Adrenal gland (tissue), 12 donors: ENCODE results near the gene SLC27A2. TPM values are rescaled to one million over a fixed set of nuclear protein-coding genes. Genes with fewer than 3 reads are reported as not detected.

Experiments
- DNase-seq, 7 donors: peaks; one replicate each; pipeline ENCODE4 v3.0.0-alpha.2; 2019 to 2020
- H3K27ac ChIP-seq, 5 donors: fragments of 200-600 bp; sonication (generic) in 4 of 5; 1 replicate in 3 of 5; 2 replicates in 2 of 5; pipeline versions ENCODE4 v1.5.1 to v1.8.0; 2016 to 2020; ENCODE audit warnings: mild to moderate bottlenecking in 1 of 5
- H3K27me3 ChIP-seq: fragments of 200-600 bp; 2 replicates; pipeline ENCODE4 v1.8.0; 2021
- H3K36me3 ChIP-seq, 2 donors: fragments of 200-600 bp; replicated peaks in 1 of 2; 1 replicate in 1 of 2; 2 replicates in 1 of 2; pipeline versions ENCODE4 v1.5.1 to v1.8.0; 2018 to 2022
- H3K4me1 ChIP-seq, 2 donors: fragments of 200-600 bp; replicated peaks in 1 of 2; 1 replicate in 1 of 2; 2 replicates in 1 of 2; pipeline versions ENCODE4 v1.5.1 to v1.8.0; 2018 to 2021
- H3K4me3 ChIP-seq, 4 donors: fragments of 200-600 bp; sonication (generic) in 3 of 4; one replicate each; pipeline ENCODE4 v1.5.1; 2016 to 2018
- H3K9me3 ChIP-seq, 3 donors: fragments of 200-600 bp; sonication (generic) in 1 of 3; replicated peaks in 1 of 3; 1 replicate in 2 of 3; 2 replicates in 1 of 3; pipeline versions ENCODE4 v1.5.1 to v1.8.0; 2016 to 2021
- CTCF ChIP-seq, 6 experiments: fragments of 450-650 bp in 4 of 6; fragments of 200-600 bp in 2 of 6; sonication (generic) in 1 of 6; IDR thresholded peaks; 1 replicate in 5 of 6; 2 replicates in 1 of 6; pipeline versions ENCODE4 v1.5.1 to v1.8.0; 2016 to 2021; ENCODE audit warnings: antibody characterized with exemption in 6 of 6, mild to moderate bottlenecking in 2 of 6, moderate library complexity in 1 of 6
- POLR2A ChIP-seq, 2 donors: fragments of 450-650 bp; IDR thresholded peaks; one replicate each; pipeline ENCODE4 v1.6.1; 2017; ENCODE audit warnings: antibody characterized with exemption in 2 of 2, mild to moderate bottlenecking in 2 of 2, moderate library complexity in 1 of 2
- WGBS, 4 donors: extraction: QIAGEN DNeasy Blood & Tissue Kit in 2 of 4; methylation state at CpG; one replicate each; pipeline versions ENCODE4 v1.1.5 to v1.1.7; 2013 to 2017; 5-methylcytosine and 5-hydroxymethylcytosine counted together
- intact Hi-C, 2 donors: fragments of 100-400 bp; cut with DNase I; formaldehyde crosslinking; loops; one replicate each; pipeline versions ENCODE4 v1.14.1 to v1.15.0; 2022 to 2023
- polyA plus RNA-seq, 3 donors: library from polyadenylated mRNA; stranded (reverse); fragments of 200-250 nt in 2 of 3; fragments of 350-450 nt in 1 of 3; fragmentation: Illumina TruSeq in 1 of 3; extraction: RNeasy Lipid Tissue Mini Kit (QIAGEN cat#74804) in 1 of 3; gene quantifications; one replicate each; pipeline ENCODE4 v1.2.3, GENCODE V29; 2013 to 2014
- total RNA-seq, 9 donors: library from RNA; depleted of rRNA in 4 of 9; stranded (reverse); fragments of >200 nt in 4 of 9; fragments of 120-200 nt in 1 of 9; fragmentation: NEBNext Ultra II Directional in 1 of 9; extraction: Animal tissue kit (Norgen Biotek cat#: 25700) in 1 of 9; gene quantifications; one replicate each; pipeline versions ENCODE4 v1.1.0 to v1.2.4, GENCODE V29; 2013 to 2023
- donor health status: healthy with polysubstance abuse.
- donor health status: Bipolar disorder and iron deficiency.
- donor health status: DM: yes; HTN: yes; CAD: no.
- donor health status: DM: no; HTN: no; CAD: no.
- donor health status: DM: no; HTN: no; CAD: no.
- donor health status: DM: yes; HTN: yes; CAD: no.

Gene SLC27A2
- total and polyA plus RNA-seq, 12 donors, result 0.22 to 49.5 (median 22.5) TPM

GRCh38 chr15:50183112-50183794 lies 1.3 kb downstream of the SLC27A2 start:
- H3K36me3 ChIP-seq, result no peaks in the 10 kb centered on the region
- H3K27me3 ChIP-seq, result peaks cover 8% of the 10 kb centered on the region
- peaks cover 7 to 11% of the 10 kb centered on the region in 2 donors for H3K4me1 ChIP-seq
- no peak for TF ChIP-seq CTCF (IDR thresholded peaks at IDR 0.05)
- TF ChIP-seq POLR2A (IDR thresholded peaks at IDR 0.05), result no peak
- WGBS, 4 donors, result 69 to 76% (median 75%) methylated on average over 2 of the region's 2 CpGs
- DNase-seq, result no peak
- no peak overlapping the region for H3K4me3 ChIP-seq
- intact Hi-C loops, result loop anchor here in 1 of 2 donors (10.0 kb wide), 1 partner anchor 142 kb away; no protein-coding TSS in a partner anchor
- no peak overlapping the region for H3K27ac ChIP-seq
- no peaks in the 10 kb centered on the region for H3K9me3 ChIP-seq

DNA sequence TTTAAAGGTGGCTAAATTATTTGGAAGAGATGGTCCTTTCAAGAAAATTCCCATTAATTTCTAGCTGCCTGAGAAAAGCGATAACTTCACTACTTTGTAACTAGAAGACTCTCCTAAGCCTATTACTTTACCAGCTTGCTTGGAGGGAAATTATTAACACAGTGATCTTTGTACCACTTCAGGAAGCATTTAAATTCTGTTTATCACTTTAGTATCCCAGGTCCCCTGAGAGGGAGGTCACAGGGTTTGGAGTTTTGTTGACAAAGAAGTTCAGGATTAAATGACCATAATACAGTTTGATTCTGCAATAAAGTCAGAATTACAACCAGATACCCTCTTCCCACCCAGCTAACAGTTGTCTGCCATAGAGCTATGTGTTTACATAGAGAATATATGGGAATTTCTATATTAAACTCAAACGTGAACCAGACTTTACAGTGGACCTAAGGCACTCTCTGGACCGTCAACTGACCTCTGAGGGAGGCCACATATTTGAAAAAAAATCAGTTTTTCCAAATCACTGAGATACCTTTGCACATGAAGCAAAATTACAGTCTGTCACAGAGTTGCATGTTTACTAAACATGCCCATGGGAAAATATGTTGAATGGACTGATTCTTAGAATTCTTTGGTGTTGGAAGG lies 3.0 kb downstream of the SLC27A2 start:
- WGBS, 4 donors, result 48 to 84% (median 59%) methylated on average over 3 of the region's 3 CpGs
- Histone ChIP-seq H3K4me3 (no peak overlapping the region), H3K27me3 (peaks cover 8% of the 10 kb centered on the region), H3K4me1 (peaks cover 7 to 11% of the 10 kb centered on the region in 2 donors), H3K9me3 (no peaks in the 10 kb centered on the region), H3K27ac (no peak overlapping the region), H3K36me3 (no peaks in the 10 kb centered on the region)
- intact Hi-C loops, result loop anchor here in 1 of 2 donors (10.0 kb wide), 1 partner anchor 140 kb away; no protein-coding TSS in a partner anchor
- TF ChIP-seq CTCF (IDR thresholded peaks at IDR 0.05), result no peak
- TF ChIP-seq POLR2A (IDR thresholded peaks at IDR 0.05), result no peak
- no peak for DNase-seq

- WGBS, 4 donors, result 94 to 99% (median 97%) methylated on average over 4 of the region's 4 CpGs
Measured at GRCh38 chr15:50186090-50186489, 4.1 kb downstream of the SLC27A2 start.

More at GRCh38 chr15:50186090-50186489, 4.1 kb downstream of the SLC27A2 start:
- TF ChIP-seq CTCF (IDR thresholded peaks at IDR 0.05) (no peak), POLR2A (IDR thresholded peaks at IDR 0.05) (no peak)
- peaks cover 8% of the 10 kb centered on the region for H3K27me3 ChIP-seq
- intact Hi-C loops, result loop anchor here in 1 of 2 donors (10.0 kb wide), 1 partner anchor 139 kb away; no protein-coding TSS in a partner anchor
- peaks cover 7 to 11% of the 10 kb centered on the region in 2 donors for H3K4me1 ChIP-seq
- no peak for DNase-seq
- H3K4me3 ChIP-seq, result no peak overlapping the region
- no peaks in the 10 kb centered on the region for H3K9me3 ChIP-seq
- no peak overlapping the region for H3K27ac ChIP-seq
- no peaks in the 10 kb centered on the region for H3K36me3 ChIP-seq
